GM11168 (cell line): ENCODE measurements around the gene TNRC6A.
"Not testable (repeated sequence)": the region's sequence is repeated elsewhere in the genome, so short reads cannot be mapped to it uniquely, and the experiment has no call there.

Source experiments
- in situ Hi-C: fragments of 300-500 bp; cut with MboI; formaldehyde crosslinking; loops from one replicate; pipeline ENCODE4 v1.12.0; 2022; ENCODE audit warnings: low sequenced_read_pairs; ENCODE audit not compliant: unreplicated experiment

Gene TNRC6A

DNA sequence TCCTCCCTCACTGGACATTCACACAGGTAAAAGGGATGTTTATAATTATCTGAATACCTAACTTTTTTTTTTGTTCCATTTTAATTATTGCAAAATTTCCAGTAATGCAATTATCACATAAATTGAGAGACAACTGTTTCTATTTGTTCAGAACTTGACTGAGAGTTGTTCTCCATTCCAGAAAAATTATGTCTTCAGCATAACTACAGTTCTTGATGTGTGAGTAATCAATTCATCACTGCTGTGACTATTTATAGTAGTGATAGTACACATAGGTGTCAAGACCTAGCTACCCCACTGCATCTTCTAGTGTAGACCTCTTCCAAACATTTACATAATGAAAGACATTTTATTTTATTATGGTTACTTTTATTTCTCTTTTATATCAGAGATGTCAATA is 5.8 kb upstream of the TNRC6A start:
- in situ Hi-C loops = no loop called here

DNA sequence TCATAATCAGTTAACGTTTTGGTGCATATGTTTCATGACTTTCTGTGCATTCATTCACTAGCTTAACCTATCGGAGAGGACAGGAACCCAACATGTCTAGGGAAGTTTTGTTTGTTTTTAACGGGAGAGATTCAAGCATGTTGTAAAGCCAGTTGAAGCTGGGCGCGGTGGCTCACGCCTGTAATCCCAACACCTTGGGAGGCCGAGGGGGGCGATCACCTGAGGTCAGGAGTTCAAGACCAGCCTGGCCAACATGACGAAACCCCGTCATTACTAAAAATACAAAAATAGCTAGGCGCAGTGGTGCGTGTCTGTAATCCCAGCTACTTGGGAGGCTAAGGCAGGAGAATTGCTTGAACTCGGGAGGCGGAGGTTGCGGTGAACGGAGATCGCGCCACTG is 1.4 kb upstream of the TNRC6A start:
- in situ Hi-C loops = no loop called here

DNA sequence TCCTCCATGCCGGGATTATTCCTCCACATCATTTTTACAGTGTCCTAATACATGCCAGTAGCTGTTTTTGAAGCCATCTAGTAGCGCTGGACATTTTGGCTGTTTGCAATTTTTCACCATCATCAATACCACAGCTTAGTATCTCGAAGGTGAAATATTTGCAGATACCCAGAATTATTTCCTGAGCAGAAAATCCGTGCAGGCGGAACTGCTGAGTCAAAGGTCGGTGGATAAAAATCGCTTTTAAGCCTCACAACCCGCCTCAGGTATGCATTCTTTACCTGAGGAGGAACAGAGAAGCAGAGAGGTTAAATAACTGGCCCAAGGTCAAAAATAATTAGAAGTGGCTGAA is 584 bp upstream of the TNRC6A start:
- in situ Hi-C loops = no loop called here

DNA sequence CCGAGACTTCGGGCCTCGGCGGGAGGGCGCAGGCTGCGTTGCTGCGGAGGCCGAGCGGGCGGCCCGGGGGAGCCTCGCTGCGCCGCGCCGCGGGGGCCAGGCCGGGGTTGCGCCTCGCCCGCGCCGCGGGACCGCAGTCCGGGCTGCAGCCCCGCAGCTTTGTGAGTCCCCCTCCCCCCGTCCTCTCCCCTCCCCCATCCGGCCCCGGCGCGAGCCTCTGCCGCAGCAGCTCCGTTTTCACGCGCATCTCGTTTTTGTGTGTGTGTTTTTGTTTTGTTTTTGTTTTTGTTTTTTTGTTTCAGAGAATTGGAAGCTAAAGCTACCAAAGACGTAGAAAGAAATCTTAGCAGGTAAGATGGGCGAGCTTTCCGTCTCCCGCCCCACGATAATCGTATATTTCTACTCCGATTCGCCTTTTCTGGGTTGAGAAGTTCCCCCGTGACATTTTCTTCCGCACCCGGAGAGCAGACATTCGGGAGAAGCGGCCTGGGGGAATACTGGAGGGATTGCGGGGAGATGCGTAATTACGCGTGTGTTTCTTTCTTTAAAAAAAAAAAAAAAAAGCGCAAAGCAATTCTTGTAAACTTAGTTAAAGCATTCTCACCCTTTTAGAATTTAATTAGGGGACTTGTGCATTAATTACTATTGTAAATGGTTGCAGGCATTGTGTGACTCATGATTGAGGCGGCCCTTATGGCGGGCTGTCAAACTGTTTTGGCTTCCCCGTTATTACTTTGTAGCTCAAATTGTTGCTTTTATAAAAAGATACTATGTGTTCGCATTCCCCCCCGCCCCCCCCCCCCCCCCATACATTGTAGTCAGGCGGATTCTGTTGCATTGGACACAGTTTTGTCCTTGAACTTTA is 732 bp downstream of the TNRC6A start:
- in situ Hi-C loops = no loop called here

DNA sequence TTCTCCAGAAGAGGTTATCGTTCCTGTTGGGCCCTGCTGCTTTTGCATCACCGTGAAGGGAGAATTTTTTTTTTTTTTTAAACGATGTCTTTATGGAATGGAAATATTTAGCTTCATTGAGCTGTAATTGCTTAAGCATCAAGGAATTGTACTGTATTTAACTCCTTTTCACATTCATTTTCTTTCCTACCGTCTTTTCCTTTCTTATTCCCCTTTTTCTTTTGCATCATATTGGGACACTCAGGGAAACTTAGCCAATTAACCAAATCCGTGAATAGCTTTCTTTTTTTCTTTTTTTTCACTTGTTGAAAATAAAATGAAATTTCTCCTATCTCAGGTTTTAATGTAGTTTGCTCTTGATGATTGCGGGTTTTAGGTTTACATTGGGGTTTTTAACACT is 1.5 kb downstream of the TNRC6A start:
- in situ Hi-C loops = no loop called here

DNA sequence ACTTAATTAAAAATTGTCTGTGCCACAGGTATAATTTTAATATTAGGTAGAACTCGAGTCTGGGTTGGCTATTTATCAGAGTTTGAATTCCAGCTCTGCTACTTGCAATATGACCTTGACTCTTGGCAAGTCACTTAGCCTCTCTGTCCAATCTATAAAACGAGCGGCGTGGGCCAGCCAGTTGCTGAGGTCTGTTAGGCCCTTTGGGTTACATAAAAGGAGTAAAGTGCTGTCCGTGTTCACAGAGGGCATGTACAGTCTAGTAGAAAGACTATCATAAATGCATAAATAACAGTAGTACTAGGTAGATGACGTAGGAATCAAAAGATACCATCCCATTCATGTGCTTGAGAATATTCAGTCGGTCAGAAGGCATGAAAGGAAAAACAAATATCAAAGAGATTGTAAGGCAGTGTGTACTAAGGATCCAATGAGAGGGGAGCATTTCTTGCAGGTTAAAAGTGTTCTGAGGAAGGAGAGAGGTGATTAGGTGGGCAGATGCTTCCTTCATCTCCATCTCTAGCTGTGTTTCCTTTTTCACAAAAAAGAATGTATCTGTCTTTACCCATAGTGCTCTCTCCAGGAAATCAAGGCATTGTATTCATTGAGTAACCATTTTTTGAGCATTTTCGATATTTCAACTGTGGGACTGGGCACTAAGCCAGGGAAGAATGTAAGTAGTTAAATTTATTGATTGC is 2.4 kb downstream of the TNRC6A start:
- in situ Hi-C loops = no loop called here

DNA sequence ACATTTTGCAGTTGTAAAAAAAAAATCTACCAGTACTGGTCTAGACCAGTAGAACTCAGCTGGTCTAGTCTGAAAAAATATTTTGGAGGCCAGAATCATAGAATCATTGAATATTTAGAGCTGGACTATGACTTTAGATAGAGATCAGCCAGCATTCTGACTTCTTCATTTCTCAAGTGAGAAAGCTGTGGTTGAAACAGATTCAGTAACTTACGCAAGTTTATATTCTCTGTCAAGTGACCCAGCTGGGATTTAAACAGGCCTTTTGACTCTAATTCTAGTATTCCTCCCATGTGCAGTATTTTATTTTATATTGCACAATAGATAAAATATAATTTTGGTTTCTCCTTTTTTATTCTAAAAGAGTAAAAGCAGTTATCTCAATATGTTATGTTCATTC is 4.9 kb downstream of the TNRC6A start:
- in situ Hi-C loops = no loop called here

DNA sequence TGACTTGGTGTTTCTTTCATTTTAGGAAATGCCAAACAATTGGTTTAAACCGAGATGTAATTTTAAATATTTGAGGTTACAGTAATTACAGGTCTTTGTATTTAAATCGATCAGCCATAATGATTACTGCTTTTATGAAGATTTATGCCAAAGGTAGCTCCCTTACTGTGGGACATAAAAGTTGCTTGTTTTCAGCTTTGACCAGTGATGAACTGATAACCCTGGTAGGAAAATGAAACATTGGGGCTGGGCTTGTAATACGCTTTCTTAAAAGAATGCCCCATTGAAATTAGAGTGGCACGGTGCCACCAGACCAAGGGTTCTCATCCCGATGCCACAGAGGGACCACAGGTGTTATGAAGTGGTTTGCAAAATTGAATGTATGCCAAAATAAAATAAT is 7.3 kb downstream of the TNRC6A start:
- in situ Hi-C loops = no loop called here

DNA sequence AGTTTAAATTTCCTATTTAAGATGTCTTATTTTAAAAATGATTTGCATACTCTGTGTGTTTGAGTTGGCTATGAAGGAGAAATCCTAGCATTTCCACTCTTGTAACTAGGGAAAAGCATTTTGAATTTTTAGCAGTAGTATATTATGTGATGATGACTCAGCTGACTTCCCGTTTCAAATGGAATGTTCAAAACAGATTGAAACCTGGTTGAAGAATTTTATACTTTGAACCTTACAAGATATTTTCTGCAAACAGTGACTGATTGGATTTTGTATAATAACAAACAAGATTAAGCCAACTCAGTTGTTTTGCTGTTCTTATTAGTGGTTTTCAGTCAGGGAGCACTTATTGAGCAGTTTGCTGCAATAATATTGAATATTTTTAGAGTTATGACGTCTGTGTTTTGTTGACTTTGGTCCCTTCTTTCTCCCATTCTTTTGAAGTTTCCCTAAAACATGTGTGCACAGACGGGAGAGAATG is 8.0 kb downstream of the TNRC6A start:
- in situ Hi-C loops = no loop called here

DNA sequence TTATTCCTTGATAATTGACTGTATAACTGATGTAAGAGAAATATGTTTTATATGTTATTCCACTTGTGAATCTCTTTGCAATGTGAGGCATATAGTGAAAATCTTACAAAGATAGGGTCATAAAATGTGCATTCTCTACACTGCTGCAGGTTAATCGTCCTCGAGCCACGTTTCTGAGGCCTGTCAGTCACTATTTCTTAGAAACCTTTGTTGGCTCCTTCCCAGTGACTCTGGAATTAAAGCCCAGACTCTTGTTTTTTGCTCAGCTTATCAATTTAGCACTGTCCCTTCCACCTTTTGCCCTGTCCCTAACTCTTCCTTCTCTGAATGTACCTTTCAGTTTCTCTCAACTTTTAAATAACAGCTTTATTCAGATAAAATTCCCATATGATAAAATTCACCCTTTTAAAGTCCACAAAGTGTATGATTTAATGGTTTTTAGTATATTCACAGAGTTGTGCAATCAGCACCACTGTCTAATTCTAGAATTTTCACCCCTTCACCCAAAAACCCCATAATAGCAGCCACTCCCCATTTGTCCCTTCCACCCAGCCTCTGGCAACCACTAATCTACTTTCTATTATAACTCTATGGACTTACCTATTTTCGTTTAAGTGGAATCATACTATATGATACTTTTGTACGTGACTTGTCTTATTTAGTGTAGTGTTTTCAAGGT is 8.6 kb downstream of the TNRC6A start:
- in situ Hi-C loops = no loop called here

DNA sequence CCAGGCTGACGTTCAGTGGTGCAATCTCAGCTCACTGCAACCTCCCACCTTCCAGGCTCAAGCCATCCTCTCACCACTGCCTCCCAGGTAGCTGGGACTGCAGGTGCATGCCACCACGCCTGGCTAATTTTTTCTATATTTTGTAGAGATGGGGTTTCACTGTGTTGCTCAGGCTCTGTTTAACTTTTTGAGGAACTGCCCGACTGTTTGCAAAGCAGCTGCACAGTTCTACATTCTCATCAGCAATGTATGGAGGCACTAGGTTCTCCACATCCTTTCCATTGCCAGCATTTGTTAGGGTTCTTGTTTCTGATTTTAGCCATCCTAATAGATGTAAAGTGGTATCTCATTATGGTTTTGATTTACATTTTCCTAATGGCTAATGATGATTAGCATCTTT is 9.4 kb downstream of the TNRC6A start:
- in situ Hi-C loops = no loop called here

DNA sequence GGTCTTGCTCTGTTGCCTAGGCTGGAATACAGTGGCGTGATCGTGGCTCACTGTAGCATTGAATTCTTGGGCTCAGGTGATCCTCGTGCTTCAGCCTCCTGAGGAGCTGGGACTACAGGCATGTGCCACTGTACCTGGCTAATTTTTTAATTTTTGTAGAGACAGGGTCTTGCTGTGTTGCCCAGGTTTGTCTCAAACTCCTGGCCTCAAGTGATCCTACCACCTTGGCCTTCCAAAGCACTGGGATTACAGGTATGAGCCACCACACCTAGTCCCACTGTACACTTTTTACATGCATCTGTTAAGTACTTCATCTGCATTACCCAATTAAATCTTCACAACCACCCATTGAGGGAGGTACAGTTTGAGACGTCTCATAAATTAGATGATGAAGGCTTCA is 12.4 kb downstream of the TNRC6A start:
- in situ Hi-C loops = no loop called here

DNA sequence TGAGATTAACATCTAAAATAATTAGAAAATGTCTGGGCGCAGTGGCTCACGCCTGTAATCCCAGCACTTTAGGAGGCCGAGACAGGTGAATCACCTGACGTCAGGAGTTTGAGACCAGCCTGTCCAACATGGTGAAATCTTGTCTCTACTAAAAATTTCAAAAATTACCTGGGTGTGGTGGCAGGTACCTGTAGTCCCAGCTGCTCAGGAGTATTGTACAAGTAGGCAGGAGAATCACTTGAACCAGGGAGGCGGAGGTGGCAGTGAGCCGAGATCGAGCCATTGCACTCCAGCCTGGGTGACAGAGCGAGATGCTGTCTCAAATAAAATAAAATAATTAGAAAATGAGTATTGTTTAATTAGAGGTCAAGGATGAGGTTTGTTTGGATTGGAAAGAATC is 13.2 kb downstream of the TNRC6A start:
- in situ Hi-C loops = not testable (repeated sequence)

DNA sequence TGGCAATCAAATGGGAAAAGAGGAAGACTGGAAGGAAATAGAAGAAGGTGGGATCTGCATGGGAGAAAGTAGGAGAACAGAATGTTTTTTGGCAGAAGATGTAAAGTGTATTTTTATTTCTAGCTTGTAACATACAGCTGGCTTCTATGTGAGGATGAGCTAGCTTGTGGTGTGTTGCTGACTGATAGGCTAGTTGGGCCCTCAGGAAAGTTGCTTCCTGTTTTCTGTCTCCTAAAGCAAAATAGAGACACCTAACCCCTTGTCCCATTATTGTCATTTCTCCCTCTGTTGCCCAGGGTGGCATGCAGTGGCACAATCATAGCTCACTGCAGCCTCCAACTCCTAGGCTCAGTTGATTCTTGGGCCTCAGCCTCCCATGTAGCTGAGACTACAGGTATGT is 15.9 kb downstream of the TNRC6A start:
- in situ Hi-C loops = no loop called here

DNA sequence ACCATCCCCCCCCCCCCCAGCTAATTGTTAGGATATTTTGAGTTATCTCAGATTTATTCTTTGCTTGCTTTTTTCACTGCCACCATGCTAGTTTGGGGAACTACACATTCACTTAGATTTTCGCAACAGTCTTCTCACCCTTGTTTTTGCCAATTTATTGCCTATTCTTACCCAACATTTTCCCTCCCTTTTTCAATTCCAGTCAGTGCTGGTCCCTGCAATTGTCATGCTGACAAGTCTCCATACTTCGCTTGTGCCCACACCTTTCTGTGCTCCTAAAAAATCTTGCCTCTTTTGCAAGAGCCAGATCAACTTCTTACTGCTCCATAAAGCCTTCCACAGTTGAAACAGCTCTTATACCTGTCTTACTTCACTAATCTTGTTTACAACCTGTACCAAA is 16.3 kb downstream of the TNRC6A start:
- in situ Hi-C loops = no loop called here

DNA sequence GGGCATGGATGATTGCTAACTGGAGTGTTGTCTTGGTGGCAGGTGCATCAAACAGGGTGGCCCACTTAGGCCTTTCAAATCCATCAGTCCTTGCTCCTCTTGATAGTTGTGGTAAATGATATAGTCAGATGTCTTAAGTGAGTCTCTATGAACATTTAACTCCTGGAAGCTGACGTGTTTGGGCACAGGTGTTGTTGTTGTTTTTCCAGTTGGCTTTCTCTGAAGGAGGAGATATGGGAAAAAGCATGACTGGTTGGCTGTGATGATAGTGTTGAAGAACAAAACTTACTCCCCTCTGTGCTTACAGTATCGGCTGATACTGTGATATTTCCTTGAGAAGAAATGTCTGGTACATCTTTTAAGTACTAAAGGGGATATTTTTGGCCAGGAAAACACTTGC is 18.0 kb downstream of the TNRC6A start:
- in situ Hi-C loops = no loop called here

DNA sequence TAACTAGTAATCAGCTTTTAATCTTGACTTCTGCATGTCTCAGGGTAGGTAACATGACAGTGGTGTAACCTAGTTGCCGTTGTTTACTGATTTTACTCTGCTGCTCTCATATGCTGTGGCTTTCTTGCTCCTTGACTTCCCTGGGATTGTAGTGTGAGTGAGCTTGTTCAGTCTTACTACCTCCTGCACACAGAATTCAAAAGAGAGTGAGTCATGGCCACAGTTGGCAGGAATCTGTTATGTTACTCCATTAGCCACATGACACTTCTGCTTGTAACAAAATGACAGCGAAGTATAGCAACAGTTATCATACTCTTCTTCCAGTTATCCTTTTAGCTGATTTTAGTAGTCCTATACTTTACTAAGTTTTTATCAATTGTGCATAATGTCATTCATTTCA is 18.8 kb downstream of the TNRC6A start:
- in situ Hi-C loops = no loop called here

DNA sequence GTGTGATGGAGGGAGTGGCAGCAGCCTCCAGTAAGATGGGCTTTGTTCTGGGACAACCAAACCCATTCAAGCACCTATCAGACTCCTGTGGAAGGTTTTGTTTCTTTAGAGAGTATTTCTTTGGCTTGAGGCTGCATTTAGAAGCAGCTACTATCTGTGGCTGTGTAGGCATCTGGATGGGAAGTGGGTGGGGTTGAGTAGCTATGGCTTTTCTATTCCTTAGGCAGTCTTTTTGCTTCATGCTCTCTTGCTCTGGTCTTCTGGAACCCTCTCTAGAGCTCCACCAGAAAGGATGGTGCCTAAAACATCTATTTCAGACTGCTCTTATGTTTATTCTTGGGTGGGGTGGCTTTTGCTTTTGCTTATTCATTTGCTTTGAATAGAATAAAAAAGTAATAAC is 19.9 kb downstream of the TNRC6A start:
- in situ Hi-C loops = no loop called here

DNA sequence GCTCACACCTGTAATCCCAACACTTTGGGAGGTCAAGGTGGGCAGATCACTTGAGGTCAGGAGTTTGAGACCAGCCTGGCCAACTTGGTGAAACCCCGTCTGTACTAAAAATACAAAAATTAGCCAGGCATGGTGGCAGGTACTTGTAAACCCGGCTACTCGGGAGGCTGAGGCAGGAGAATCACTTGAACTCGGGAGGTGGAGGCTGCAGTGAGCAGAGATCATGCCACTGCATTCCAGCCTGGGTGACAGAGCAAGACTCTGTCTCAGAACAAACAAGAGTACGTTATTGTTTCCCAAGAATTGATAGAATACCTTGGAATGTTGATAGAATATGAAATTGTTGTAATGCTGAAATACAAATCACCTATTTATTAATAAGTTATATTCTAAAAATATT is 20.4 kb downstream of the TNRC6A start:
- in situ Hi-C loops = not testable (repeated sequence)

DNA sequence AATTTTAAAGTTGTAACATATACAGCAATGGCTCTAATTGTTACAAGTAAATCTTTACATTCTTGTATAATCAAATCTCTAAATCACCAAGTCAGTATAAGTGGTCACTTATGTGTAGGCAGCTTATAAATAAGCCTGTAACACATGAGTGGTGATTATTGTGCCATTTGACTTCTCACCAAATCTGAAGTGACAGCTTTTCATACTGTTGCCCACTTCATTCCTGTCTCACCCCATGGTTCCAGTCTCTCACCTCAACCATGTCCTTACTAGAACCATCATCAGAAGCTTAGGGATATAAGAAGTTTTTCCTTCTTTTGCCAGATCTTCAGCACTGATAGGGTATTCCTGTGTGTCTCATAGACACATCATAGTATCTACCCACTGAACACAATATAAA is 23.5 kb downstream of the TNRC6A start:
- in situ Hi-C loops = no loop called here

DNA sequence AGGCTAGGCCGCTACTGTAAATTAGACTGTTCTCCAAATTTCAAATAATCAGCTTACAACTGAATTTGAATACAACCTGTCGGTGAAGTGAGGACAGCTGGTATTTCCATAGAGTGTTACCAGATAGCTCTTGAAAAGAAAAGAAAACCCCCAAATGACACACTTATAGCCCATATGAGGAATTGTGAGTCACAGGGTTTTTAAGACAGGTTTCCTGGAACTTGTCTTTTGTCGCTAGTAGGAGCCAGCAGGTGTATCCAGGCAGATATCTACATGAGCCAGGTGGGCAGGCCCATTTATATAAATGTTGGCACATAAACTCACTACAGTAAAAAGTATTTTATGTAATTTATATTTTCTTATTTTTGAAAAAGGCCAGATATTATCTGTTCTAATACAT is 24.0 kb downstream of the TNRC6A start:
- in situ Hi-C loops = no loop called here
